Smooth muscle cell (in vitro differentiated cells): ENCODE data around the gene GFPT2. TPM values are rescaled to one million over a fixed set of nuclear protein-coding genes. Genes with fewer than 3 reads are reported as not detected.
A peak's percentile ranks its signal among the peaks of the same experiment; 100 is the strongest.

Source experiments
- DNase-seq: peaks from one replicate; lab custom pipeline; 2025; ENCODE audit not compliant: unreplicated experiment; lab: John Stamatoyannopoulos, UW
- H2AFZ ChIP-seq: fragments of 200-600 bp; sonication (generic); 2 replicates; pipeline ENCODE4 v1.6.0; 2016; ENCODE audit warnings: antibody characterized with exemption, low read depth, mild to moderate bottlenecking
- H3F3A ChIP-seq: fragments of 200-600 bp; sonication (generic); 2 replicates; pipeline ENCODE4 v1.6.0; 2017; ENCODE audit warnings: antibody characterized with exemption, low read depth
- H3K27ac ChIP-seq: fragments of 200-600 bp; sonication (generic); 2 replicates; pipeline ENCODE4 v1.5.1; 2016; ENCODE audit warnings: low read depth, mild to moderate bottlenecking
- H3K27me3 ChIP-seq: fragments of 200-600 bp; sonication (generic); 2 replicates; pipeline ENCODE4 v1.6.1; 2016; ENCODE audit warnings: low read depth, mild to moderate bottlenecking
- H3K36me3 ChIP-seq: fragments of 200-600 bp; sonication (generic); 2 replicates; pipeline ENCODE4 v1.5.1; 2016; ENCODE audit warnings: low read depth
- H3K4me1 ChIP-seq: fragments of 200-600 bp; sonication (generic); 2 replicates; pipeline ENCODE4 v1.5.1; 2016; ENCODE audit warnings: low read depth
- H3K4me2 ChIP-seq: fragments of 200-600 bp; sonication (generic); 2 replicates; pipeline ENCODE4 v1.6.0; 2016; ENCODE audit warnings: mild to moderate bottlenecking
- H3K4me3 ChIP-seq: fragments of 200-600 bp; sonication (generic); 2 replicates; pipeline ENCODE4 v1.5.1; 2016; ENCODE audit warnings: mild to moderate bottlenecking
- H3K79me2 ChIP-seq: fragments of 200-600 bp; sonication (generic); 2 replicates; pipeline ENCODE4 v1.6.0; 2016; ENCODE audit warnings: low read depth, mild to moderate bottlenecking
- H3K9ac ChIP-seq: fragments of 200-600 bp; sonication (generic); 2 replicates; pipeline ENCODE4 v1.6.0; 2016; ENCODE audit warnings: low read depth
- H3K9me3 ChIP-seq: fragments of 200-600 bp; sonication (generic); replicated peaks from 2 replicates; pipeline ENCODE4 v1.5.1; 2016; ENCODE audit warnings: low read depth
- H4K20me1 ChIP-seq: fragments of 200-600 bp; sonication (generic); 2 replicates; pipeline ENCODE4 v1.6.0; 2016; ENCODE audit warnings: low read depth
- CTCF ChIP-seq: fragments of 200-600 bp; sonication (generic); IDR thresholded peaks from 2 replicates; pipeline ENCODE4 v1.5.1; 2017; ENCODE audit warnings: borderline replicate concordance, mild to moderate bottlenecking, antibody characterized with exemption; ENCODE audit not compliant: insufficient read depth, poor library complexity, severe bottlenecking
- WGBS: methylation state at CpG from one replicate; pipeline ENCODE4 v1.1.7; 2016; ENCODE audit warnings: low lambda C conversion rate; 5-methylcytosine and 5-hydroxymethylcytosine counted together
- polyA plus RNA-seq: library from polyadenylated mRNA; unstranded; fragments of >200 nt; fragmentation: Nextera tagmentation; extraction: Ambion mirVana; gene quantifications from 2 replicates; pipeline ENCODE4 v1.2.1, GENCODE V29; 2016
- total RNA-seq: library from RNA; depleted of rRNA; stranded (reverse); fragments of >200 nt; gene quantifications from 2 replicates; pipeline ENCODE4 v1.2.3, GENCODE V29; 2014

GFPT2 gene
- total and polyA plus RNA-seq, 2 experiments from 2014 or later: 137 to 243 TPM

GRCh38 chr5:180390441-180391190, 37.5 kb upstream of the GFPT2 start:
- no peaks in the 10 kb centered on the region for H4K20me1 ChIP-seq
- H3K36me3 ChIP-seq: no peaks in the 10 kb centered on the region
- no peaks in the 10 kb centered on the region for H3F3A ChIP-seq
- no peak overlapping the region for H3K4me3 ChIP-seq
- H2AFZ ChIP-seq: no peak overlapping the region
- H3K27me3 ChIP-seq: no peaks in the 10 kb centered on the region
- no peak overlapping the region for H3K4me2 ChIP-seq
- H3K9me3 ChIP-seq: no peaks in the 10 kb centered on the region
- 93% methylated on average over 15 of the region's 15 CpGs for WGBS
- no peak overlapping the region for H3K27ac ChIP-seq
- no peak for DNase-seq
- no peak for TF ChIP-seq CTCF
- H3K9ac ChIP-seq: no peak overlapping the region
- no peaks in the 10 kb centered on the region for H3K79me2 ChIP-seq
- no peaks in the 10 kb centered on the region for H3K4me1 ChIP-seq

DNA sequence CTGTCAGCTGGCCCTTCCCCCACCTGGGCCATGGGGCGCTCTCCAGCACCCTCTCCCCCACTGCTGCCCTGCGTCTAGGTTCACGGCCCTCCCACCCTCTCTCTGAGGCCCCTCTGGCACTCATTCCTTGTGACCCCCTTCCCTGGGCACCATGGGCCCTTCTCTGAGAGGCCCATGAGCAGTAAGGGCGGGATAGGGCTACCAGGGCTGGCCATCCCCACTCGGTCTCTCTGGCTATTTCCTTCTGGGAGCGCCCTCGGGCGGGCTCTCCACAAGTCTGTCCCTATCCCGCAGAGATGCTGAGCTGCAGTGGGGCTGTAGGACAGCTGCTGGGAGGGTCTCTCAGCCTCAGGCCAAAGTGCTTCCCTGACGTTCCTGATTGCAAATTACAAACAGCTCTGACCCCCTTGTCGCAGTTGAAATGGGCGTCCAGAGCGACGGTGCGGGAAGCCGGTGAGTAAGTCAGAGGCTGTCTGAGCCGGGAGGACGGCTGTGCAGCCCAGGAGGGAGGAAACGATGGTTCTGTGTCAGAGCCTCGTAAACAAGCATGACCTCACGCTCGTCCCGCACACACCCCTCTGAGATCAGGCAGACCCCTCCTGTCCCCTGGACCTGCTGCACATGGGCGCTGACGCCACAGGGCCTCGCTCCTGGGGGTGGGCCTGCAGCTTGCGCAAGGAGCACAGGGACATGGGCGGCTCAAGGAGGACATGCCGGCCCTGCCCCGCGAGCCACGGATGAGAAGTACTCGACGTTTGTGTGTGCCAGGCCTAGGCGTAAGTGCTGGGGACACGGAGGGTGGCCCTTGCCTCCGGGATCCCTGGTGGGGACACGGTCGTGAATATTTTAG, 36.3 kb upstream of the GFPT2 start:
- H3K27me3 ChIP-seq: no peaks in the 10 kb centered on the region
- H3K79me2 ChIP-seq: no peaks in the 10 kb centered on the region
- no peak overlapping the region for H3K27ac ChIP-seq
- H3K36me3 ChIP-seq: no peaks in the 10 kb centered on the region
- 61% methylated on average over 39 of the region's 39 CpGs for WGBS
- H4K20me1 ChIP-seq: no peaks in the 10 kb centered on the region
- H2AFZ ChIP-seq: peak overlapping the region; percentile 37
- no peak for DNase-seq
- no peak overlapping the region for H3K4me3 ChIP-seq
- peak overlapping the region; percentile 17 for H3K4me2 ChIP-seq
- H3F3A ChIP-seq: no peaks in the 10 kb centered on the region
- no peaks in the 10 kb centered on the region for H3K9me3 ChIP-seq
- no peak overlapping the region for H3K9ac ChIP-seq
- no peaks in the 10 kb centered on the region for H3K4me1 ChIP-seq
- TF ChIP-seq CTCF: no peak

DNA sequence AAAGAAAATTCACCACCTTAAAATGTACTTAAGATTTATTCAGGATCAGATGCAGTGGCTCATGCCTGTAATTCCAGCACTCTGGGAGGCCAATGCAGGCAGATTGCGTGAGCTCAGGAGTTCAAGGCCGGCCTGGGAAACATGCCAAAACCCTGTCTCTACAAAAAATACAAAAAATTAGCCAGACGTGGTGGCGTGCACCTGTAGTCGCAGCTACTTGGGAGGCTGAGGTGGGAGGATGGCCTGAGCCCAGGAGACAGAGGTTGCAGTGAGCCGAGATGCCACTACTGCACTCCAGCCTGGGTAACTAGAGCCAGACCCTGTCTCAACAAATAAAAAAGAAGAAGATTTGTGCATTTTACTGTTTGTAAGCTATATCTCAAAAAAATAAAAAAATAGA, 34.7 kb upstream of the GFPT2 start:
- Histone ChIP-seq H2AFZ (no peak overlapping the region), H3K9me3 (no peaks in the 10 kb centered on the region), H4K20me1 (no peaks in the 10 kb centered on the region), H3K27ac (no peak overlapping the region), H3K27me3 (no peaks in the 10 kb centered on the region), H3K4me1 (no peaks in the 10 kb centered on the region), H3K4me2 (no peak overlapping the region), H3F3A (no peaks in the 10 kb centered on the region), H3K4me3 (no peak overlapping the region), H3K9ac (no peak overlapping the region), H3K36me3 (no peaks in the 10 kb centered on the region), H3K79me2 (no peaks in the 10 kb centered on the region)
- DNase-seq: no peak
- WGBS: 95% methylated on average over 6 of the region's 6 CpGs
- no peak for TF ChIP-seq CTCF
